PC-9 (cell line): Measurements from ENCODE around the gene SEZ6L.

ENCODE experiments used
- CTCF ChIP-seq: fragments of 200-600 bp; sonication (generic); conservative IDR thresholded peaks from 2 replicates; pipeline ENCODE4 v1.6.1; 2017; ENCODE audit warnings: mixed run types, antibody characterized with exemption, mild to moderate bottlenecking, moderate library complexity
- EZH2 ChIP-seq: fragments of 200-600 bp; sonication (generic); IDR thresholded peaks from 2 replicates; pipeline ENCODE4 v1.8.0; 2017; ENCODE audit warnings: antibody characterized with exemption, low read depth

- TF ChIP-seq CTCF (no peak), EZH2 (no peak)
These were observed 144.0 kb downstream of the SEZ6L start for GRCh38 chr22:26313291-26313690.
